ENCODE measurements around the gene VWDE.

Gene VWDE

DNA sequence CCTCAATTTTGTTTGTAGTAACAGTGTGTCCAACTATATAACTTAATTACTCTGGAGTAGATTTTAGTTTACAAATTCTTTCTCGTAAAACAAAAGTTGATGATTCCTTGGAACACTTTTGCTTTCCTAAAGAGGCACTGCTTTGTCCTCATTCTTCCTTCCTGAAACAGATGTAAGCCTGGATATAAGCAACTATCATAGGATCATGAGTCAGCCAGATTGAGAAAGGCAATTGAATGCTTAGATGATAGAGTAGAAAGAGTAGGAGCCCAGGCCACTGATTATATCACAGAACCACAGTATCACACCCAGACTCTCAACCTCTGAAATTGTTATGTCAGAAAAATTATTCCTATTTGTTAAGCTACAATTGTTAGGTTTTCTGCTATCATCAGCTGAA is 122.6 kb downstream of the VWDE start:
- DNase-seq = no peak
